GM21723 (cell line): ENCODE measurements around the gene TNFRSF19.

Experiments
- ATAC-seq: cut with Tn5 transposase; IDR thresholded peaks from one replicate; pipeline ENCODE4 v1.9.1; 2021; ENCODE audit warnings: mild to moderate bottlenecking, moderate library complexity; ENCODE audit not compliant: unreplicated experiment

Gene TNFRSF19

GRCh38 chr13:23600534-23600933 is 30.3 kb downstream of the TNFRSF19 start:
- no peak for ATAC-seq

DNA sequence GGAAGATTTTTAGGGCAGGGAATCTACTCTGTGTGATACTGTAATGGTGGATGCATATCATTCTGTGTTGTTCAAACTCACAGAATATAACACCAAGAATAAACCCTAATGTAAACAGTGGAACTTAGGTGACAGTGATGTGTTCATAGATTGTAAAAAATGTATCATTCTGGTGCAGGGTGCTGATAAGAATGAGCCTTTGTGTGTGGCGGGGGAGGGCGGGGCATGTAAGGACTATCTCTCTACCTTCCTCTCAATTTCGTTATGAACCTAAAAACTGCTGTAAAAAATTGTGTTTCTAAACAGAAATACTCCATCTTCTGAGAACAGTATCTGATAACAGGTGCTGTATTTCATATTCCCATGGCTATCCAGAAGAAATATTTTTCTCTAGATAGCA is 35.6 kb downstream of the TNFRSF19 start:
- ATAC-seq: no peak

- no peak for ATAC-seq
These were observed 37.9 kb downstream of the TNFRSF19 start for GRCh38 chr13:23608138-23608537.

- ATAC-seq: peak; percentile 11
These were observed 38.6 kb downstream of the TNFRSF19 start for GRCh38 chr13:23608701-23609413.

DNA sequence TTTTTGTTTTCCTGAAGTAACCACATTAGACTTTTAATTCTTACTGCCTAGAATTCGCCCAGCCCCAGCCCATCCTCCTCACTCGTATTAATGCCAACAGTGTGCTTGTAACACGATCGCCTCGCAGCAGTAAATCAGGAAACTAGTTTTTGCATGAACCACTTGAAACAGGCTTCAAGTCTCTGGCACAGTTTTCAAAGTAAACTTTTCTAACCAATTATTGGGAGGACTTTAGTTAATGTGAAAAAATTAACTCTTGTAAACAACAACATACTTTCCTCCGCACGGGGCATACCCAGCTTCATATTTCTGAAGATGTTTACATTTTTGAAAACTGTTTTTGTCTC is 39.2 kb downstream of the TNFRSF19 start:
- ATAC-seq: peak; percentile 43

DNA sequence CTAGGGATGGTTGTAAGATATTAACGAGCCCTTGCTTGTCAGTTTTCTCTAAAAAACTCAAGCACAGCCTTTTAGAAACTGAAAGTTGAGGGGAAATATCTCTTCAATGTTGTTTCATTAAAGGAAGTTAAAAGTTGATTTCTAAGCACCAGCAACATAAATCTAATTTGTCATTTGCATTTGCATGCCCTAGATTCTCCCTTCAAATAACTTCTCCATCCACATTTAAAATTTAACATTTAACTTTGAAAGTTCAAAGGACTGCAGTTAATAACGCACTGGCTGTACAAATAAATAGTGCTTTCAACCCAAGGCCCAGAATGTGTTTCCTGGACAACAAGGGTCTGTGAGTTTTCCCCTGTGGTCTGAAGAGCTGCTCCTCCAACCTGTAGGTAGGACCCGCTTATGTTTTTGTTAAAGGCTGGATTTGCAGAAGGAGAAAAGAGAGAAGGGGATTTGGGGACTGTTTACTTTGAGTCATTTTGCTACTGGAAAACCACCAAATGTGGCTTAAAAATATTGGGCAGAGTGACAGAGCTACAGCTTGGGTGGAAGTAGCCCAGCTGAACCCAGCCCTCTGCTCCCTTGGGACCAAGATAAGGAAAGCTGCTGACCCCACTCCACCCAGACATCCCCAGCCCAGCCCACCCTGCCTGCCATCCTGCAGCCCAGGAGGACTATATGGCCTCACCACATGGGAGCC is 39.8 kb downstream of the TNFRSF19 start:
- ATAC-seq: peak; percentile 54

DNA sequence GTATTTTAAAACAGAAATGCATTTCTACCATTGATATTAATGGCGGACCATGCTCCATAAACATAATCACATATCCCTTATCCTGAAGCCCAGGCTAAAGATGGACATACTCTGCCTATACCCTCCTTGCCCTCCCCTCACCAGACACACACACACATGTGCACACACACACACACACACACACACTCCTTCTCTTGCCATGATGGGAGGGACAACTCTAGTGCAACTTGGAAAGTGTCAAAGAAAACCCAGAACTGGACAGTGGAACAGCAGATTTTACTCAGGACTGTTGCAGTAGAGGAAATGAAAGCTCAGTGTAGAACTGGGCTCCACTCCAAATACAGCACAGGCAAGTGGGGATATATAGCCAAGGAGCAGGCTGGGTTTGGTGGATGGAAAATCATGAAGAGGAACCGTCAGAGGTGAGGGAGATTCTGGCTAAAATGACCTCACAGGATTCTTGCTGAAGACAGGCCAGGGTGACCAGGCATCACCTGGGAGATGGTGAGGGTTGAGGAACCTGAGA is 40.8 kb downstream of the TNFRSF19 start:
- no peak for ATAC-seq

DNA sequence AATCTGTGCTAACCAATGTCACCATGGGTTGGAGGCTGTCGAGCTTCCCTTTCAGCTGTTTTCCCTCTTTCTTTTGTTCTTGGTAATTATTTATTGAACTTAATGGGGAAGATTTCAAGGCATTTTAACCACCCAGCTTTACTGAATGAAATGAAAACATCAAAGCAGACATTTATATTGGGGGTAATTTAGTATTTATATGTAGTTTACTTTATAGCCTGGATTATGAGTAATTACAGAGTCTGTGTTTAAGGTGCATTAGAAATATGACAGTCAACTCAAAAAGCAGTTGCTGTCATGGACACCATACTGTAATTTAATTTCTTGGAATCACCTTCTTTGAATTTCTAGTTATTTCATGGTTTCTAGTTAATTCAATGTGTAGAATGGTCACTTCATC is 42.0 kb downstream of the TNFRSF19 start:
- ATAC-seq: no peak

DNA sequence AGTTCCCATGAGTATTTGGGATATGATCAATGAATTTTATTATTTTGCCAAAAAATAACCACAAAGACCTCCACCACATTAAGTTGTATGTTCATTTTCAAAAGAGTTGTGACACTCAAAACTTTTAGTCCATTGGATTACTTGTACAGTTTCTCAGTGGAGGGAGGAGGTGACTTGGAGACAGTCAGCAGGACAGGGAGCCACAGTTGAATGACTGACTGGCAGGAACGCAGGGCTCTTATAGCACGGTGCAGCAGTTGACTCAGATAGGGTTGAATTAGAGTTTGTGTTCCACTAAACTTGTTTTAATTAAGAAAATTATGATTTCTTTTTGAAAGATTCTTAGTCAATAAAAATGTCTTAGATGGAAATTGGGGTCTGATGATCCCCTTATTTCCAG is 42.5 kb downstream of the TNFRSF19 start:
- no peak for ATAC-seq

GRCh38 chr13:23613596-23613995 is 43.4 kb downstream of the TNFRSF19 start:
- no peak for ATAC-seq

GRCh38 chr13:23615395-23616081 is 45.3 kb downstream of the TNFRSF19 start:
- no peak for ATAC-seq

DNA sequence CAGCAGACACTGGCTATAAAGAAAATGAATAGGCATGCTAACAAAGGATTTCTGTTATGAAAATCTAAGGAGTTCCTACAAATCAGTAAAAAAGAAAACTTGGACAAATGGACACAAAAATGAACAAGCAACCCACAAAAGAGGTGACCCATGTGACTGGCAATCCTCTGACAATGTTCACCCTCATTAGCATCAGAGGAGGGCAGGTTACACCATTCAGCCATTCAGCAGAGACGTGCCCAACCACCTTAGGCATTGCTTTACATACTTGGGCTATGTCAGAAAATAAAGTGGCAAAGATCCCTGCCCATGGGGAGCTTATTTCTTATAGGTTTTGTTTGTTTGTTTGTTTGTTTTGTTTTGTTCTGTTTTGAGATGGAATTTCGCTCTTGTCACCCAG is 46.0 kb downstream of the TNFRSF19 start:
- ATAC-seq: no peak

GRCh38 chr13:23617551-23618024 is 47.4 kb downstream of the TNFRSF19 start:
- ATAC-seq: no peak

- no peak for ATAC-seq
These were observed 48.1 kb downstream of the TNFRSF19 start for GRCh38 chr13:23618341-23618740.

DNA sequence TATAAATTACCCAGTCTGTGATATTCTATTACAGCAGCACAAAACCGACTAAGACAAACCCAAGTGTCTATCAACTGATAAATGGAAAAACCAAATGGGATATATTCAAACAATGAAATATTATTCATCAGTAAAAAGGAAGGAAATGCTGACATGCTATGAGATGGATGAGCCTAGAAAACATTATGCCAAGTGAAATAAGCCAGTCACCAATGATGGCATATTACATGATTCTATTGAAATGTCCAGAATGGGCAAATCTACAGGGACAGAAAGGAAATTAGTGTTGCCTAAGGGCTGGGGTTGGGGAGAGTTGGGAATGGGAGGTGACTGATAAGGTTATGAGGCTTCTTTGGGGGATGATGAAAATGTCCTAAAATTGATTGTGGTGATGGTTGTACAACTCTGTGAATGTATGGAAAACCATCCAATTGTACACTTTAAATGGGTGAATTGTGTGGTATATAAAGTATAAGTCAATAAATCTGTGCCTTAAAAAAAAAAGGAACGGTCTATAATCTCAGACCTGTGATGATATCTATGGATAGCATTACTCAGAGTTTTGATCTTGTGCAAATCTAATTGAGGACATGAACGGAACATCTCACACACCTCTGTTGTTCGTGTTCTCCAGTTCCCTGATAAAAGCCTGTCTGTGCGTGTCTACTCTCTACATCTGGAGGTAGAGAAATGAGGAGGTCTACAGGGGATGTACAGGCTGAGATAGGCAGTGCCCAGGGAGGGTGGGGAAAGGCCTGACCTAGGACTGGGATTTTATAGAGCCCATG is 49.0 kb downstream of the TNFRSF19 start:
- no peak for ATAC-seq

DNA sequence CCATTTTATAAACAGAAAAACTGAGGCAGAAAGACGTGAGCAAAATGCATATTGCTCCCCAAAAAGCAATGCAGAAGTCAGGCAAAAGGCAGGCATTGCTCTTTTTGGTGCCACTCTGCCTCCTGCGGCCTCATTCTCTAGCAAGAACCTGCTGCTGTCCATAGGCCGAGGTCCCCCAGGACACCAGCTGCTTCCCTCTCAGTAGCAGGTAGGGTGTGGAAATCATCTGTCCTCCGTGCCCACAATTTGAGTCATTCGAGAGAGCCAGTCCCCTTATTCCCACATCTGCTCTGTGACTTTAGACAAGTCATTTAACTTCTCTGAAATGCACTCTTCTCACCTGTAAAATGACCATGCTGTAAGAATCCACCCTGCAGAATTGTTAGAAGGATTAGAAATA is 50.0 kb downstream of the TNFRSF19 start:
- ATAC-seq: no peak

GRCh38 chr13:23620613-23621315 is 50.6 kb downstream of the TNFRSF19 start:
- no peak for ATAC-seq

DNA sequence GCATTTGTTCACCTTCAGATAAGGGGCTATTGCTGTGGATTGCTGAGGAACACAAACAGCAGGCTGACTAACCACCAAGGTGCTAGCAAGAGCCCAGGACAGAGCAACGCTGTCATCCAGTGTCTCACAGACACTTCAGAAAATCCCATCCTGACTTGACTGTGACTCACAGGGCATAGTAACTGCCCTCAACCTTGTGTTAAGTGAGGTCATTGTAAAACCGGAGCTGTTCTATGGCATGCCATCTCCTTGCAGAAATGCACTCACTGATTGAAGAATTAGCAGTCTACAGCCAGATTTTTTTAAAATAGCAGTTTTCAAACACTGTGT is 51.1 kb downstream of the TNFRSF19 start:
- peak; percentile 55 for ATAC-seq

GRCh38 chr13:23622985-23623384 is 52.8 kb downstream of the TNFRSF19 start:
- no peak for ATAC-seq

DNA sequence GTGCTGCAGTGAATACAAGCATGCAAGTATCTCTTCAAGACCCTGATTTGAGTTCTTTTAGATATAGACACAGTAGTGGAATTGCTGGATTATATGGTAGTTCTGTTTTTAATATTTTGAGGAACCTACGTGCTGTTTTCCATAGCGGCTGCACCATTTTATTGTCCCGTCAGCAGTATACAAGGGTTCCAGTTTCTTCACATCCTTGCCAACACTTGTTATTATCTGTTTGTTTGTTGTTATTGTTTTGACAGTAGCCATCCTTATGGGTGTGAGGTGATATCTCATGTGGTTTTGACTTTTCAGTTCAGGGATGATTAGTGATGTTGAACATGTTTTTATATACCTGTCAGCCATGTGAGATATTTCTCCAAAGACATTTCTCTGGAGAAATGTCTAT is 53.2 kb downstream of the TNFRSF19 start:
- ATAC-seq: no peak
